Mucosa of rectum (tissue), 2 donors: ENCODE data around the gene ASIC3.

ENCODE experiments used
- H3K27ac ChIP-seq, 2 donors: one replicate each; pipeline ENCODE4 v1.7.0; 2013; ENCODE audit warnings: inconsistent platforms in 2 of 2, low read depth in 2 of 2, low read length in 2 of 2
- H3K27me3 ChIP-seq, 2 donors: one replicate each; pipeline ENCODE4 v1.7.0; 2013; ENCODE audit warnings: low read length in 2 of 2; ENCODE audit not compliant: control insufficient read depth in 2 of 2, insufficient read depth in 2 of 2
- H3K36me3 ChIP-seq, 2 donors: one replicate each; pipeline ENCODE4 v1.7.0; 2013; ENCODE audit warnings: low read length in 2 of 2; ENCODE audit not compliant: control insufficient read depth in 2 of 2, insufficient read depth in 2 of 2
- H3K4me1 ChIP-seq, 2 donors: one replicate each; pipeline ENCODE4 v1.7.0; 2013; ENCODE audit warnings: low read length in 2 of 2, mild to moderate bottlenecking in 1 of 2; ENCODE audit not compliant: control insufficient read depth in 2 of 2, insufficient read depth in 2 of 2
- H3K4me3 ChIP-seq, 2 donors: one replicate each; pipeline ENCODE4 v1.7.0; 2013; ENCODE audit warnings: low read length in 2 of 2
- H3K9ac ChIP-seq, 2 donors: one replicate each; pipeline ENCODE4 v1.7.0; 2013; ENCODE audit warnings: low read length in 2 of 2, low read depth in 1 of 2, mild to moderate bottlenecking in 1 of 2
- H3K9me3 ChIP-seq, 2 donors: one replicate each; pipeline ENCODE4 v1.7.0; 2013; ENCODE audit warnings: low read length in 2 of 2; ENCODE audit not compliant: control insufficient read depth in 2 of 2
- donor health status: healthy.
- donor health status: Normal muscosa, but diverticular disease.

Gene ASIC3

GRCh38 chr7:151062399-151063211 is 14.3 kb downstream of the ASIC3 start:
- Histone ChIP-seq H3K4me3 (peak overlapping the region; percentile 61 to 70), H3K27ac (peak overlapping the region; percentile 70 to 75), H3K9ac (peak overlapping the region in 1 of 2 donors; percentile 73), H3K27me3 (no peaks in the 10 kb centered on the region), H3K36me3 (peaks cover 16 to 25% of the 10 kb centered on the region in 2 donors), H3K4me1 (peaks cover 37 to 39% of the 10 kb centered on the region in 2 donors), H3K9me3 (no peaks in the 10 kb centered on the region)

GRCh38 chr7:151063212-151063561 is 14.9 kb downstream of the ASIC3 start:
- Histone ChIP-seq H3K4me1 (peaks cover 36 to 37% of the 10 kb centered on the region in 2 donors), H3K4me3 (no peak overlapping the region), H3K9me3 (no peaks in the 10 kb centered on the region), H3K27me3 (no peaks in the 10 kb centered on the region), H3K27ac (peak overlapping the region in 1 of 2 donors; percentile 23), H3K36me3 (peaks cover 21 to 29% of the 10 kb centered on the region in 2 donors), H3K9ac (no peak overlapping the region)

DNA sequence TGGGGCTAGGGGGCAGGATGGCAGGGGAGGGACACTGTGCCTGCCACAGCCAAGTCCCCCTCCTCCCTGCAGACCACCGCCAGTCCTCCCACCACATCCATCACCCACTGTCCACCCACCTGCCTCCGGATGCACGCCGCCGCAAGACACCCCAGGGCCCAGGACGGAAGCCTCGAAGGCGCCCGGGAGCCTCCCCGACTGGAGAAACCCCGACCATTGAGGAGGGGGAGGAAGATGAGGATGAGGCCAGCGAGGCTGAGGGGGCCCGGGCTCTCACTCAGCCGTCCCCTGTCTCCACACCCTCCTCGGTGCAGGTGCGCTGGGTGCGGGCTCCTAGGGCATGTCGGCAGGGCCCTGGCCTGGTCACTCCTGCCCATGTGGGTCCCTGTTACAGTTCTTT is 16.1 kb downstream of the ASIC3 start:
- H3K27me3 ChIP-seq: no peaks in the 10 kb centered on the region
- no peaks in the 10 kb centered on the region for H3K9me3 ChIP-seq
- no peak overlapping the region for H3K9ac ChIP-seq
- H3K4me1 ChIP-seq: peaks cover 27 to 28% of the 10 kb centered on the region in 2 donors
- H3K4me3 ChIP-seq: no peak overlapping the region
- no peak overlapping the region for H3K27ac ChIP-seq
- H3K36me3 ChIP-seq: peaks cover 25 to 38% of the 10 kb centered on the region in 2 donors

GRCh38 chr7:151064993-151065392 is 16.7 kb downstream of the ASIC3 start:
- H3K36me3 ChIP-seq: peaks cover 31 to 43% of the 10 kb centered on the region in 2 donors
- no peak overlapping the region for H3K27ac ChIP-seq
- no peak overlapping the region for H3K4me3 ChIP-seq
- H3K27me3 ChIP-seq: no peaks in the 10 kb centered on the region
- peaks cover 27 to 28% of the 10 kb centered on the region in 2 donors for H3K4me1 ChIP-seq
- H3K9ac ChIP-seq: no peak overlapping the region
- H3K9me3 ChIP-seq: no peaks in the 10 kb centered on the region

GRCh38 chr7:151065516-151065915 is 17.2 kb downstream of the ASIC3 start:
- Histone ChIP-seq H3K4me1 (peaks cover 24 to 25% of the 10 kb centered on the region in 2 donors), H3K4me3 (no peak overlapping the region), H3K36me3 (peaks cover 36 to 48% of the 10 kb centered on the region in 2 donors), H3K9me3 (no peaks in the 10 kb centered on the region), H3K27ac (no peak overlapping the region), H3K9ac (no peak overlapping the region), H3K27me3 (no peaks in the 10 kb centered on the region)

GRCh38 chr7:151066273-151066974 is 18.1 kb downstream of the ASIC3 start:
- Histone ChIP-seq H3K27me3 (no peaks in the 10 kb centered on the region), H3K4me1 (peaks cover 15 to 16% of the 10 kb centered on the region in 2 donors), H3K36me3 (peaks cover 42 to 55% of the 10 kb centered on the region in 2 donors), H3K9me3 (no peaks in the 10 kb centered on the region), H3K27ac (no peak overlapping the region), H3K9ac (no peak overlapping the region), H3K4me3 (no peak overlapping the region)

DNA sequence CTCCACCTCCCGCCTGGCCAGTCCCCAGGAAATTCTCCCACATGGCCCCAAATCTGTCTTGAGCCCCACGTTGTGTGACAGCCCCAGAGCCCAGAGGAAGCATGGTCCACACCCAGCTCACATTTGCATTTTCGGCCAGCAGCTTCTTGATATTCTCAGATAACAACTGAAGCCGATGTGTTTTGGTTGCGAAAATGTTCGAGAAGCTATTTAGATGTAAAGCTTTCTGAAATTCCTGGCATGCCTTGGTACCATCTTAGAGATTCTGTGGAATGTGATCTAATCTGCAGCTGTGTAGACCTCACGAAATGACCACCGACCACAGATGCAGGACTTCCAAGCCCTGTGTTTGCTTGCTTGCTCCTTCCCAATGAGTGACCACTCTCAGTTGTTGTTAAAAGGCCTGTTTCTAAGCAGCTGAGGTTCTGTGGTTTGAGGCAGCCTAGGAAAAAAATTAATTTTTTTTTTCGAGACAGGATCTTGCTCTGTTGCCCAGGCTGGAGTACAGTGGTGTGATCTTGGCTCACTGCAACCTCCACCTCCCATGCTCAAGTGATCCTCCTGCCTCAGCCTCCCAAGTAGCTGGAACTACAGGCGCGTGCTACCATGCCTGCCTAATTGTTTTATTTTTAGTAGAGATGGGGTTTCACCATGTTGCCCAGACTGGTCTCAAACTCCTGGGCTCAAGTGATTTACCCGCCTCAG is 19.9 kb downstream of the ASIC3 start:
- Histone ChIP-seq H3K9ac (no peak overlapping the region), H3K36me3 (peaks cover 47 to 63% of the 10 kb centered on the region in 2 donors), H3K4me1 (peaks cover 2% of the 10 kb centered on the region in 2 donors), H3K27me3 (no peaks in the 10 kb centered on the region), H3K4me3 (no peak overlapping the region), H3K9me3 (no peaks in the 10 kb centered on the region), H3K27ac (no peak overlapping the region)

- no peak overlapping the region for H3K9ac ChIP-seq
- no peak overlapping the region for H3K27ac ChIP-seq
- H3K4me3 ChIP-seq: no peak overlapping the region
- no peaks in the 10 kb centered on the region for H3K27me3 ChIP-seq
- H3K9me3 ChIP-seq: no peaks in the 10 kb centered on the region
- peaks cover 54 to 65% of the 10 kb centered on the region in 2 donors for H3K36me3 ChIP-seq
- H3K4me1 ChIP-seq: no peaks in the 10 kb centered on the region
These were observed 21.7 kb downstream of the ASIC3 start for GRCh38 chr7:151069841-151070573.

DNA sequence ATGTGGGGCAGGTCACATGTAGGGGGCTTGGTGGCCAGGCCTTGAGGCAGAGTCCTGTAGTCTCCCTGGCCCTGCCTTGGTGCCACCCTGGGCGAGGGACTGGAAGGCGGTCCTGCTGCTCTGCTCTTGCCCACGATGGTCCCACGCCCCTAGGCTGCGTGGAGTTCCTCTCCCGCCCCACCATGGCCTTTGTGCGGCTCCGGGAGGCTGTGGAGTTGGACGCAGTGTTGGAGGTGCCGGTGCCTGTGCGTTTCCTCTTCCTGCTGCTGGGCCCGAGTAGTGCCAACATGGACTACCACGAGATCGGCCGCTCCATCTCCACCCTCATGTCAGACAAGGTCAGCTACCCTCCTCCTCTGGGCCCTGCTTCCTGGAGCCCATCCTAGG is 22.2 kb downstream of the ASIC3 start:
- Histone ChIP-seq H3K27me3 (no peaks in the 10 kb centered on the region), H3K4me1 (no peaks in the 10 kb centered on the region), H3K9me3 (no peaks in the 10 kb centered on the region), H3K36me3 (peaks cover 55 to 65% of the 10 kb centered on the region in 2 donors), H3K27ac (no peak overlapping the region), H3K4me3 (no peak overlapping the region), H3K9ac (no peak overlapping the region)
